CD14-positive monocyte (primary cell): Measurements from ENCODE around the gene SPATA31D1. TPM values are rescaled to one million over a fixed set of nuclear protein-coding genes. Genes with fewer than 3 reads are reported as not detected.

Source experiments
- DNase-seq, 3 donors: peaks; one replicate each; pipeline ENCODE4 v3.0.0-alpha.2; 2011 to 2022
- H2AFZ ChIP-seq: 2 replicates; pipeline ENCODE4 v1.6.0; 2012; ENCODE audit warnings: mild to moderate bottlenecking, low read depth, low read length, inconsistent platforms; ENCODE audit not compliant: insufficient read depth, poor library complexity, severe bottlenecking
- H3K27ac ChIP-seq, 2 donors: 1 replicate in 1 of 2; 2 replicates in 1 of 2; pipeline ENCODE4 v1.5.1; 2012 to 2013; ENCODE audit warnings: low read length in 2 of 2, control low read depth in 1 of 2, inconsistent platforms in 1 of 2, low read depth in 1 of 2, mild to moderate bottlenecking in 1 of 2
- H3K27me3 ChIP-seq, 2 donors: one replicate each; pipeline versions ENCODE4 v1.6.0 to v1.6.1; 2011 to 2013; ENCODE audit warnings: low read length in 2 of 2; ENCODE audit not compliant: control insufficient read depth in 2 of 2, insufficient read depth in 2 of 2
- H3K36me3 ChIP-seq, 2 donors: replicated peaks in 1 of 2; 1 replicate in 1 of 2; 2 replicates in 1 of 2; pipeline versions ENCODE4 v1.5.1 to v1.6.1; 2012 to 2013; ENCODE audit warnings: low read length in 2 of 2, control low read depth in 1 of 2, inconsistent platforms in 1 of 2, mild to moderate bottlenecking in 1 of 2; ENCODE audit not compliant: insufficient read depth in 2 of 2, control insufficient read depth in 1 of 2
- H3K4me1 ChIP-seq, 2 donors: 1 replicate in 1 of 2; 2 replicates in 1 of 2; pipeline versions ENCODE4 v1.5.1 to v1.6.1; 2012 to 2013; ENCODE audit warnings: low read length in 2 of 2, control low read depth in 1 of 2, inconsistent platforms in 1 of 2, mild to moderate bottlenecking in 1 of 2, moderate library complexity in 1 of 2; ENCODE audit not compliant: insufficient read depth in 2 of 2, control insufficient read depth in 1 of 2
- H3K4me2 ChIP-seq: replicated peaks from 2 replicates; pipeline ENCODE3; 2012; ENCODE audit warnings: low read length, moderate library complexity, mild to moderate bottlenecking; ENCODE audit not compliant: poor library complexity, severe bottlenecking; ENCODE audit errors: extremely low read depth
- H3K4me3 ChIP-seq, 3 experiments: fragments of 200-600 bp in 1 of 3; sonication (generic) in 1 of 3; replicated peaks in 1 of 3; 1 replicate in 2 of 3; 2 replicates in 1 of 3; pipeline ENCODE4 v1.5.1; 2011 to 2013; ENCODE audit warnings: low read length in 3 of 3, mild to moderate bottlenecking in 3 of 3, control low read depth in 2 of 3, low read depth in 2 of 3, inconsistent platforms in 1 of 3, moderate library complexity in 1 of 3
- H3K79me2 ChIP-seq: 2 replicates; pipeline ENCODE4 v1.6.0; 2012; ENCODE audit warnings: mild to moderate bottlenecking, control low read depth, inconsistent platforms, low read length, moderate library complexity; ENCODE audit not compliant: insufficient read depth
- H3K9ac ChIP-seq: 2 replicates; pipeline ENCODE4 v1.6.0; 2017; ENCODE audit warnings: low read length, mild to moderate bottlenecking; ENCODE audit not compliant: insufficient read depth, poor library complexity, severe bottlenecking
- H3K9me3 ChIP-seq, 2 donors: replicated peaks in 1 of 2; 1 replicate in 1 of 2; 2 replicates in 1 of 2; pipeline versions ENCODE4 v1.5.1 to v1.6.1; 2012 to 2013; ENCODE audit warnings: low read length in 2 of 2, control low read depth in 1 of 2; ENCODE audit not compliant: control insufficient read depth in 1 of 2, insufficient read depth in 1 of 2
- H4K20me1 ChIP-seq: 2 replicates; pipeline ENCODE4 v1.6.0; 2012; ENCODE audit warnings: mild to moderate bottlenecking, low read length, control low read depth, moderate library complexity; ENCODE audit not compliant: insufficient read depth
- H3K27ac Mint-ChIP-seq, 7 donors: one replicate each; pipeline ENCODE4 v1.8.0; 2020; ENCODE audit warnings: mild to moderate bottlenecking in 7 of 7, mixed read lengths in 7 of 7, moderate library complexity in 6 of 7, inconsistent platforms in 2 of 7
- H3K27me3 Mint-ChIP-seq, 3 donors: one replicate each; pipeline ENCODE4 v1.8.0; 2021 to 2022; ENCODE audit warnings: low read depth in 3 of 3, mild to moderate bottlenecking in 3 of 3, mixed read lengths in 3 of 3, moderate library complexity in 3 of 3, inconsistent platforms in 1 of 3
- H3K36me3 Mint-ChIP-seq, 2 donors: one replicate each; pipeline ENCODE4 v1.8.0; 2020; ENCODE audit warnings: mixed read lengths in 2 of 2, inconsistent platforms in 1 of 2, mild to moderate bottlenecking in 1 of 2
- H3K4me1 Mint-ChIP-seq: one replicate; pipeline ENCODE4 v1.8.0; 2020; ENCODE audit warnings: mild to moderate bottlenecking, mixed read lengths
- H3K4me3 Mint-ChIP-seq, 2 donors: one replicate each; pipeline ENCODE4 v1.8.0; 2020; ENCODE audit warnings: mild to moderate bottlenecking in 2 of 2, mixed read lengths in 2 of 2, moderate library complexity in 1 of 2
- H3K9me3 Mint-ChIP-seq, 7 donors: one replicate each; pipeline ENCODE4 v1.8.0; 2020 to 2022; ENCODE audit warnings: mixed read lengths in 7 of 7, mild to moderate bottlenecking in 6 of 7, moderate library complexity in 6 of 7, inconsistent platforms in 2 of 7
- CTCF ChIP-seq: fragments of 200-600 bp; IDR thresholded peaks from one replicate; pipeline ENCODE4 v1.8.0; 2022; ENCODE audit warnings: antibody characterized with exemption, mild to moderate bottlenecking
- intact Hi-C, 2 donors: fragments of 100-400 bp; cut with micrococcal nuclease; formaldehyde crosslinking; loops; one replicate each; pipeline versions ENCODE4 v1.15.0 to v1.15.1; 2023
- polyA plus RNA-seq, 3 donors: library from polyadenylated mRNA; depleted of rRNA in 1 of 3; unstranded in 2 of 3; stranded (reverse) in 1 of 3; fragments of 300-500 nt in 2 of 3; fragments of >200 nt in 1 of 3; fragmentation: Illumina TruSeq in 2 of 3; gene quantifications; 1 replicate in 2 of 3; 2 replicates in 1 of 3; pipeline ENCODE4 v1.2.3, GENCODE V29; 2012 to 2021

The SPATA31D1 gene
- polyA plus RNA-seq, 3 donors: not detected

GRCh38 chr9:81969971-81970370 is 18.6 kb upstream of the SPATA31D1 start:
- Histone ChIP-seq H3K4me3 (no peak overlapping the region), H3K79me2 (no peaks in the 10 kb centered on the region), H3K27ac (no peak overlapping the region), H3K27me3 (no peaks in the 10 kb centered on the region), H3K4me1 (no peaks in the 10 kb centered on the region), H3K9me3 (peaks cover 21 to 22% of the 10 kb centered on the region in 2 donors), H3K9ac (no peak overlapping the region), H4K20me1 (no peaks in the 10 kb centered on the region), H2AFZ (no peak overlapping the region), H3K36me3 (no peaks in the 10 kb centered on the region), H3K4me2 (no peak overlapping the region)
- no peak for TF ChIP-seq CTCF
- Mint-ChIP-seq H3K27ac (no peak overlapping the region), H3K4me3 (no peak overlapping the region), H3K36me3 (no peaks in the 10 kb centered on the region), H3K4me1 (no peaks in the 10 kb centered on the region), H3K9me3 (peaks cover 11 to 54% (median 24%) of the 10 kb centered on the region in 7 donors), H3K27me3 (peaks cover 0 to 3% (median 0%) of the 10 kb centered on the region in 3 donors)
- intact Hi-C loops: no loop called here
- no peak for DNase-seq

GRCh38 chr9:81971727-81972126 is 16.8 kb upstream of the SPATA31D1 start:
- Histone ChIP-seq H4K20me1 (no peaks in the 10 kb centered on the region), H3K79me2 (no peaks in the 10 kb centered on the region), H3K36me3 (no peaks in the 10 kb centered on the region), H3K4me3 (no peak overlapping the region), H3K4me2 (no peak overlapping the region), H3K4me1 (no peaks in the 10 kb centered on the region), H3K9me3 (peaks cover 21 to 27% of the 10 kb centered on the region in 2 donors), H3K27ac (no peak overlapping the region), H2AFZ (no peak overlapping the region), H3K27me3 (no peaks in the 10 kb centered on the region), H3K9ac (no peak overlapping the region)
- no peaks in the 10 kb centered on the region for H3K36me3 Mint-ChIP-seq
- no peak overlapping the region for H3K27ac Mint-ChIP-seq
- no peaks in the 10 kb centered on the region for H3K27me3 Mint-ChIP-seq
- intact Hi-C loops: no loop called here
- H3K9me3 Mint-ChIP-seq: peaks cover 11 to 53% (median 22%) of the 10 kb centered on the region in 7 donors
- no peak for TF ChIP-seq CTCF
- no peak for DNase-seq
- H3K4me1 Mint-ChIP-seq: no peaks in the 10 kb centered on the region
- H3K4me3 Mint-ChIP-seq: no peak overlapping the region
